OCI-LY3 (cell line): ENCODE results near the gene ARAP1.

ENCODE experiments used
- EZH2phosphoT487 ChIP-seq: fragments of 200-600 bp; shearing (Covaris generic); IDR thresholded peaks from 2 replicates; pipeline ENCODE4 v1.6.1; 2018; ENCODE audit warnings: antibody characterized with exemption, mixed run types, low read depth
- TF ChIP-seq, protein P1 (sequence below): fragments of 200-600, 300-600 bp; sonication (generic); IDR thresholded peaks from 2 replicates; pipeline ENCODE4 v1.5.1; 2014; ENCODE audit warnings: antibody characterized with exemption, low read length, low read depth

DNA sequence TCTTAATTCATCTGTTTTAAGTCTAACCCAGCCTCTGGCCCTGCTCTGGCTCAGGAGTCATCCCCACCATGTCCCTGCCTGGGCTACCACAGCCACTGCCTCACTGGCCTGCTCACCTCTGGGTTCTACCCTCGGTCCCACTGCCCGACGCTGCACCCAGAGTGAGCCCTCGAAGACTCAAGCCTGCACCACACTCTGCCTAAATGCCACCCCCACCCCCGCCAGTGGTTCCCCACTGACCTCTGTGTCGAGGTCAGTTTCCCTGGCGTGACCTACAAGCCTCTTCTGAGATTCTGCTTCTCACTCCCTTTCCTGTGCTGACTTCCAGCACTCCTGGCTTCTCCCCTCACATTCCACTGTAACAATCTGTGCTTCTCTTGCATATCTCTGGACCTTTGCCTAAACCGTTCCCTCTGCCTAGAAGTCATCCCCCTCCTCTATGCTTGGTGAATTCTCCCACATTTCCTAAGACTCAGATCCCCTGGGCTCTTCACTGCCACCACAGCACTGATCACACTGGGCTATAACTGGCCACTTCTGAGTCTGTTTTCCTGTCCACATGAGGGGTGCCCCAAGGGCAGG, 65.5 kb downstream of the ARAP1 start:
- TF ChIP-seq, protein P1, sequence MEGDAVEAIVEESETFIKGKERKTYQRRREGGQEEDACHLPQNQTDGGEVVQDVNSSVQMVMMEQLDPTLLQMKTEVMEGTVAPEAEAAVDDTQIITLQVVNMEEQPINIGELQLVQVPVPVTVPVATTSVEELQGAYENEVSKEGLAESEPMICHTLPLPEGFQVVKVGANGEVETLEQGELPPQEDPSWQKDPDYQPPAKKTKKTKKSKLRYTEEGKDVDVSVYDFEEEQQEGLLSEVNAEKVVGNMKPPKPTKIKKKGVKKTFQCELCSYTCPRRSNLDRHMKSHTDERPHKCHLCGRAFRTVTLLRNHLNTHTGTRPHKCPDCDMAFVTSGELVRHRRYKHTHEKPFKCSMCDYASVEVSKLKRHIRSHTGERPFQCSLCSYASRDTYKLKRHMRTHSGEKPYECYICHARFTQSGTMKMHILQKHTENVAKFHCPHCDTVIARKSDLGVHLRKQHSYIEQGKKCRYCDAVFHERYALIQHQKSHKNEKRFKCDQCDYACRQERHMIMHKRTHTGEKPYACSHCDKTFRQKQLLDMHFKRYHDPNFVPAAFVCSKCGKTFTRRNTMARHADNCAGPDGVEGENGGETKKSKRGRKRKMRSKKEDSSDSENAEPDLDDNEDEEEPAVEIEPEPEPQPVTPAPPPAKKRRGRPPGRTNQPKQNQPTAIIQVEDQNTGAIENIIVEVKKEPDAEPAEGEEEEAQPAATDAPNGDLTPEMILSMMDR, result no peak
- no peak for TF ChIP-seq EZH2phosphoT487
